Measurements from ENCODE around the gene FBLIM1. TPM values are rescaled to one million over a fixed set of nuclear protein-coding genes. Genes with fewer than 3 reads are reported as not detected.

Gene FBLIM1
- total RNA-seq, 4 donors from 2014 or later: 50.3 to 502 (median 337) TPM

DNA sequence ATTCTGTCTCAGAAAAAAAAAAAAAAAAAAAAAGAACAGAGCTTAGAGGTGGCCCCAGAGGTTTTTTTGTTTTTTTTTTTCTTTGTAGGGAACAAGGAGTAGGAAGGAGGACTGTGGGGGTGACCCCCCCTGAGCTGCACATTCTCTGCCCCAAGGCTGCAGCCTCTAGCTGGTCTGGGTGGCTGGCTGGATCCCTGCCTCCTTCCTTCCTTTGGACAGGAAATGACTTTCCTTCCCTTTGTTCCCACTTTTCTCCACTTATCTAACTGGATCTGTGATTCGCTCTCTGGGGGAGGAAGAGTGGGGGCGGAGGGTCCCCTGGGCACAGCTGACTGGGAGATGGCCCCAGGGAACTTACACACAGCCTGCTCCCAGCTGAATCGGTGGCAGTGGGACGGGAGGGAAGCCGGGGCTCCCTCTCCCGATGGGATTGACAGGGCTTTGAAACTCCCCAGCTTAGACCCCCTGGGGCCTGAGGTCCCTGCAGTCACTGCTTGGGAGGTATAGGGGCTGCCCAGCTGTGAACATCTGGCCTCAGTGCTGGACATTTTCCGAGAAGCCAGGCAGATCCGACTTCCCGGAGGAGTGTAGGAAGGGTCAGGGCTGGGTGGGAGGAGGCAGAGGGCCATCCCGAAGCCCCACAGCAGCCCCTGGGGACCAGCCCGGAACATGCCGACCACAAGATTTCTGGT, 2.1 kb downstream of the FBLIM1 start:
- peaks cover 0 to 3% of the 10 kb centered on the region in 2 donors for H3K27me3 ChIP-seq
- H3K9me3 ChIP-seq: no peaks in the 10 kb centered on the region
- H3K4me1 ChIP-seq: peaks cover 3 to 74% (median 7%) of the 10 kb centered on the region in 4 donors
- TF ChIP-seq POLR2A (IDR thresholded peaks at IDR 0.05) (no peak), CTCF (IDR thresholded peaks at IDR 0.05) (no peak)
- H3K36me3 ChIP-seq: peaks cover 0 to 14% (median 0%) of the 10 kb centered on the region in 3 donors
- peak overlapping the region in 2 of 4 donors; percentile 17 to 24 for H3K4me3 ChIP-seq
- H3K27ac ChIP-seq: peak overlapping the region; percentile 71 to 85 (median 81)
- no peak for DNase-seq

GRCh38 chr1:15761366-15762128, 3.0 kb downstream of the FBLIM1 start:
- TF ChIP-seq CTCF (IDR thresholded peaks at IDR 0.05): no peak
- TF ChIP-seq POLR2A (IDR thresholded peaks at IDR 0.05): no peak
- H3K4me3 ChIP-seq: no peak overlapping the region
- H3K9me3 ChIP-seq: no peaks in the 10 kb centered on the region
- H3K4me1 ChIP-seq: peaks cover 3 to 73% (median 7%) of the 10 kb centered on the region in 4 donors
- peaks cover 0 to 23% (median 0%) of the 10 kb centered on the region in 3 donors for H3K36me3 ChIP-seq
- peaks cover 0 to 3% of the 10 kb centered on the region in 2 donors for H3K27me3 ChIP-seq
- H3K27ac ChIP-seq: peak overlapping the region; percentile 35 to 85 (median 81)
- DNase-seq: no peak

- no peak for DNase-seq
- H3K4me1 ChIP-seq: peaks cover 3 to 70% (median 7%) of the 10 kb centered on the region in 4 donors
- peaks cover 0 to 33% (median 0%) of the 10 kb centered on the region in 3 donors for H3K36me3 ChIP-seq
- peak overlapping the region in 2 of 4 donors; percentile 40 to 85 for H3K27ac ChIP-seq
- TF ChIP-seq CTCF (IDR thresholded peaks at IDR 0.05): no peak
- no peak for TF ChIP-seq POLR2A (IDR thresholded peaks at IDR 0.05)
- H3K9me3 ChIP-seq: no peaks in the 10 kb centered on the region
- no peak overlapping the region for H3K4me3 ChIP-seq
- H3K27me3 ChIP-seq: peaks cover 0 to 3% of the 10 kb centered on the region in 2 donors
Observed at GRCh38 chr1:15762546-15762945, 4.0 kb downstream of the FBLIM1 start.

GRCh38 chr1:15764269-15764764, 5.7 kb downstream of the FBLIM1 start:
- peak in 2 of 3 donors; percentile 91 to 92 for DNase-seq
- H3K4me3 ChIP-seq: no peak overlapping the region
- no peaks in the 10 kb centered on the region for H3K9me3 ChIP-seq
- peaks cover 0 to 54% (median 3%) of the 10 kb centered on the region in 4 donors for H3K4me1 ChIP-seq
- TF ChIP-seq POLR2A (IDR thresholded peaks at IDR 0.05) (peak in 1 of 2 donors; percentile 89), CTCF (IDR thresholded peaks at IDR 0.05) (no peak)
- H3K27ac ChIP-seq: peak overlapping the region in 3 of 4 donors; percentile 72 to 96 (median 85)
- H3K27me3 ChIP-seq: peaks cover 0 to under 1% of the 10 kb centered on the region in 2 donors
- H3K36me3 ChIP-seq: peaks cover 0 to 51% (median 0%) of the 10 kb centered on the region in 3 donors

DNA sequence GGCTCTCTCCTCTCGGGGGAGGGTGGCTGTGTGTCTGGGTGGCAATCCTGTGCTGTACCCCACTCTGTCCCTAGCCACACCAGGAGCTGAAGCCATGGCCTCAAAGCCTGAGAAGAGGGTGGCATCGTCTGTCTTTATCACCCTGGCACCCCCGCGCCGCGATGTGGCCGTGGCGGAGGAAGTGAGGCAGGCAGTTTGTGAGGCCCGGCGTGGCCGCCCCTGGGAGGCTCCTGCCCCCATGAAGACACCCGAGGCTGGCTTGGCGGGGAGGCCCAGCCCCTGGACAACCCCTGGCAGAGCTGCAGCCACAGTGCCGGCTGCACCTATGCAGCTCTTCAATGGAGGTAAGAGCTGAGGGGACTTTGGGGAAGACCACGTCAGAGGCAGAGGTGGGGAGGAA, 6.3 kb downstream of the FBLIM1 start:
- DNase-seq: no peak
- Histone ChIP-seq H3K4me1 (peaks cover 0 to 48% (median 3%) of the 10 kb centered on the region in 4 donors), H3K27me3 (no peaks in the 10 kb centered on the region), H3K27ac (peak overlapping the region in 3 of 4 donors; percentile 72 to 96 (median 85)), H3K4me3 (peak overlapping the region in 2 of 4 donors; percentile 1 to 22), H3K9me3 (no peaks in the 10 kb centered on the region), H3K36me3 (peaks cover 0 to 56% (median 0%) of the 10 kb centered on the region in 3 donors)
- TF ChIP-seq CTCF (IDR thresholded peaks at IDR 0.05): no peak
- no peak for TF ChIP-seq POLR2A (IDR thresholded peaks at IDR 0.05)

Measured in Peyer's patch (tissue), 4 donors.